Central memory CD8-positive, alpha-beta T cell (primary cell): ENCODE measurements around the gene IRF2.
"Not testable (repeated sequence)": the region's sequence is repeated elsewhere in the genome, so short reads cannot be mapped to it uniquely, and the experiment has no call there.

ENCODE experiments used
- ATAC-seq: fragments of 150-1000 bp; cut with Tn5 transposase; replicated peaks from 2 replicates; pipeline ENCODE4 v1.10.0; 2022; ENCODE audit warnings: mild to moderate bottlenecking, moderate FRiP score, moderate number of reproducible peaks; ENCODE audit not compliant: poor library complexity, severe bottlenecking; ENCODE audit errors: extremely low read depth
- DNase-seq, 2 donors: peaks; one replicate each; pipeline ENCODE4 v3.0.0; 2021; ENCODE audit warnings: low spot score in 2 of 2
- H3K27ac Mint-ChIP-seq: one replicate; pipeline ENCODE4 v1.8.0; 2022; ENCODE audit warnings: low read depth, mild to moderate bottlenecking, moderate library complexity, mixed read lengths
- H3K27me3 Mint-ChIP-seq: one replicate; pipeline ENCODE4 v1.8.0; 2022; ENCODE audit warnings: mixed read lengths
- H3K36me3 Mint-ChIP-seq: one replicate; pipeline ENCODE4 v1.8.0; 2022; ENCODE audit warnings: mild to moderate bottlenecking, moderate library complexity, mixed read lengths; ENCODE audit not compliant: insufficient read depth
- H3K4me1 Mint-ChIP-seq: one replicate; pipeline ENCODE4 v1.8.0; 2022; ENCODE audit warnings: mixed read lengths
- H3K4me3 Mint-ChIP-seq: one replicate; pipeline ENCODE4 v1.8.0; 2022; ENCODE audit warnings: mild to moderate bottlenecking, moderate library complexity, mixed read lengths
- H3K9me3 Mint-ChIP-seq: one replicate; pipeline ENCODE4 v1.8.0; 2022; ENCODE audit warnings: mixed read lengths

IRF2 gene

GRCh38 chr4:184343502-184344177 lies 130.7 kb downstream of the IRF2 start:
- H3K27me3 Mint-ChIP-seq = no peaks in the 10 kb centered on the region
- H3K27ac Mint-ChIP-seq = peak overlapping the region; percentile 58
- H3K36me3 Mint-ChIP-seq = no peaks in the 10 kb centered on the region
- ATAC-seq = peak; percentile 73
- DNase-seq = no peak
- H3K4me1 Mint-ChIP-seq = peaks cover 37% of the 10 kb centered on the region
- peak overlapping the region; percentile 62 for H3K4me3 Mint-ChIP-seq
- no peaks in the 10 kb centered on the region for H3K9me3 Mint-ChIP-seq

GRCh38 chr4:184342857-184343237 lies 131.5 kb downstream of the IRF2 start:
- H3K4me3 Mint-ChIP-seq = peak overlapping the region; percentile 62
- not testable (repeated sequence) for DNase-seq, H3K9me3 Mint-ChIP-seq, H3K27me3 Mint-ChIP-seq, H3K36me3 Mint-ChIP-seq, ATAC-seq
- peak overlapping the region; percentile 58 for H3K27ac Mint-ChIP-seq
- peaks cover 31% of the 10 kb centered on the region for H3K4me1 Mint-ChIP-seq

GRCh38 chr4:184342167-184342856 lies 132.0 kb downstream of the IRF2 start:
- Mint-ChIP-seq H3K27me3 (no peaks in the 10 kb centered on the region), H3K36me3 (no peaks in the 10 kb centered on the region), H3K4me1 (peaks cover 25% of the 10 kb centered on the region), H3K27ac (peak overlapping the region; percentile 58), H3K9me3 (no peaks in the 10 kb centered on the region), H3K4me3 (no peak overlapping the region)
- no peak for ATAC-seq
- no peak for DNase-seq

GRCh38 chr4:184339398-184340193 lies 134.8 kb downstream of the IRF2 start:
- not testable (repeated sequence) for H3K36me3 Mint-ChIP-seq, DNase-seq, H3K27ac Mint-ChIP-seq, ATAC-seq, H3K27me3 Mint-ChIP-seq, H3K9me3 Mint-ChIP-seq, H3K4me3 Mint-ChIP-seq
- H3K4me1 Mint-ChIP-seq = peaks cover 24% of the 10 kb centered on the region

- DNase-seq = no peak
- Mint-ChIP-seq H3K4me1 (peaks cover 11% of the 10 kb centered on the region), H3K9me3 (no peaks in the 10 kb centered on the region), H3K27me3 (no peaks in the 10 kb centered on the region), H3K4me3 (no peak overlapping the region), H3K27ac (no peak overlapping the region), H3K36me3 (no peaks in the 10 kb centered on the region)
- no peak for ATAC-seq
Observed at GRCh38 chr4:184337907-184338306, 136.4 kb downstream of the IRF2 start.
